H1 (cell line): Measurements from ENCODE around the gene TBC1D3B. TPM values are rescaled to one million over a fixed set of nuclear protein-coding genes. Genes with fewer than 3 reads are reported as not detected.

ENCODE experiments used
- CTCF ChIA-PET: fragments of 300-600 bp; sonication (Branson Sonifier 250); formaldehyde crosslinking; loops from one replicate; lab custom pipeline; 2021; ENCODE audit not compliant: partially characterized antibody; lab: Charles Lee
- POLR2A ChIA-PET: fragments of 300-600 bp; sonication (Branson Sonifier 250); formaldehyde crosslinking; loops from one replicate; lab custom pipeline; 2021; ENCODE audit warnings: inconsistent platforms; ENCODE audit not compliant: partially characterized antibody; lab: Charles Lee
- DNase-seq, 2 experiments: peaks; one replicate each; pipeline versions ENCODE4 v3.0.0 to v3.0.0-alpha.2; 2010 to 2022; ENCODE audit warnings: low spot score in 2 of 2, low read depth in 1 of 2, mixed read lengths in 1 of 2
- FAIRE-seq: peaks from 2 replicates; lab custom pipeline; 2011; peaks lifted over from hg19 to GRCh38; lab: Jason Lieb, UNC
- H2AFZ ChIP-seq: 2 replicates; pipeline ENCODE4 v1.8.1; 2012; ENCODE audit warnings: low read length, inconsistent platforms
- H2AK5ac ChIP-seq: 2 replicates; pipeline ENCODE4 v1.6.1; 2013; ENCODE audit warnings: low read depth, low read length
- H2BK120ac ChIP-seq: replicated peaks from 2 replicates; pipeline ENCODE3; 2013; ENCODE audit warnings: low read depth, low read length, inconsistent platforms
- H2BK12ac ChIP-seq: 2 replicates; pipeline ENCODE4 v1.6.1; 2013; ENCODE audit warnings: low read depth, low read length
- H2BK15ac ChIP-seq: 2 replicates; pipeline ENCODE4 v1.6.1; 2013; ENCODE audit warnings: low read length
- H2BK20ac ChIP-seq: 2 replicates; pipeline ENCODE4 v1.6.1; 2013; ENCODE audit warnings: low read length
- H2BK5ac ChIP-seq: 2 replicates; pipeline ENCODE4 v1.6.1; 2013; ENCODE audit warnings: low read depth, low read length
- H3K14ac ChIP-seq: 2 replicates; pipeline ENCODE4 v1.6.1; 2013; ENCODE audit warnings: inconsistent platforms; ENCODE audit not compliant: insufficient read length
- H3K18ac ChIP-seq: 2 replicates; pipeline ENCODE4 v1.6.1; 2013; ENCODE audit warnings: low read length; ENCODE audit errors: extremely low read depth
- H3K23ac ChIP-seq: 2 replicates; pipeline ENCODE4 v1.6.1; 2013; ENCODE audit warnings: inconsistent platforms; ENCODE audit not compliant: insufficient read length
- H3K23me2 ChIP-seq: 2 replicates; pipeline ENCODE4 v1.6.1; 2013; ENCODE audit warnings: low read depth, low read length
- H3K27ac ChIP-seq: 2 replicates; pipeline ENCODE4 v1.6.1; 2011; ENCODE audit warnings: low read depth, low read length, inconsistent platforms
- H3K27me3 ChIP-seq, 4 experiments: replicated peaks in 1 of 4; 1 replicate in 1 of 4; 2 replicates in 3 of 4; pipeline versions ENCODE4 v1.6.1 to v1.8.1; 2011 to 2013; ENCODE audit warnings: low read length in 3 of 4, mild to moderate bottlenecking in 3 of 4, inconsistent platforms in 2 of 4, mixed read lengths in 2 of 4, moderate library complexity in 1 of 4; ENCODE audit not compliant: control insufficient read depth in 3 of 4, insufficient read depth in 3 of 4; ENCODE audit errors: extremely low read depth in 1 of 4
- H3K36me3 ChIP-seq, 4 experiments: 2 replicates each; pipeline versions ENCODE4 v1.6.1 to v1.8.1; 2011 to 2013; ENCODE audit warnings: mild to moderate bottlenecking in 4 of 4, low read length in 3 of 4, moderate library complexity in 2 of 4, control low read depth in 1 of 4, inconsistent platforms in 1 of 4; ENCODE audit not compliant: insufficient read depth in 4 of 4, control insufficient read depth in 2 of 4
- H3K4ac ChIP-seq: replicated peaks from 2 replicates; pipeline ENCODE3; 2013; ENCODE audit warnings: low read length, low read depth, mixed read lengths, inconsistent platforms; ENCODE audit not compliant: insufficient read length
- H3K4me1 ChIP-seq, 4 experiments: replicated peaks in 1 of 4; 1 replicate in 1 of 4; 2 replicates in 3 of 4; pipeline versions ENCODE4 v1.6.1 to v1.8.1; 2011 to 2013; ENCODE audit warnings: low read length in 3 of 4, inconsistent platforms in 2 of 4, mixed read lengths in 1 of 4; ENCODE audit not compliant: insufficient read depth in 4 of 4, control insufficient read depth in 3 of 4
- H3K4me2 ChIP-seq, 2 experiments: 2 replicates each; pipeline versions ENCODE4 v1.6.1 to v1.8.1; 2011 to 2013; ENCODE audit warnings: low read depth in 2 of 2, low read length in 2 of 2, control low read depth in 1 of 2, inconsistent platforms in 1 of 2, mild to moderate bottlenecking in 1 of 2; ENCODE audit not compliant: insufficient read depth in 1 of 2
- H3K4me3 ChIP-seq, 4 experiments: fragments of 200-600, 300-600 bp in 1 of 4; sonication (generic), shearing (Covaris generic), sonication (Bioruptor Twin) in 1 of 4; 2 replicates each; pipeline versions ENCODE4 v1.5.1 to v1.8.1; 2011 to 2016; ENCODE audit warnings: low read length in 4 of 4, low read depth in 3 of 4, control low read depth in 2 of 4, inconsistent platforms in 2 of 4, mild to moderate bottlenecking in 2 of 4, mixed read lengths in 1 of 4, moderate library complexity in 1 of 4; ENCODE audit not compliant: insufficient read depth in 2 of 4; ENCODE audit errors: extremely low read depth in 1 of 4
- H3K56ac ChIP-seq: replicated peaks from 2 replicates; pipeline ENCODE3; 2013; ENCODE audit warnings: low read depth, mild to moderate bottlenecking, mixed read lengths, low read length, inconsistent platforms; ENCODE audit not compliant: insufficient read length
- H3K79me1 ChIP-seq: 2 replicates; pipeline ENCODE4 v1.6.1; 2013; ENCODE audit warnings: low read depth, low read length, control low read depth
- H3K79me2 ChIP-seq, 2 experiments: 2 replicates each; pipeline versions ENCODE4 v1.6.1 to v1.8.1; 2012 to 2013; ENCODE audit warnings: low read length in 2 of 2, mild to moderate bottlenecking in 2 of 2, inconsistent platforms in 1 of 2; ENCODE audit not compliant: insufficient read depth in 2 of 2, control insufficient read depth in 1 of 2
- H3K9ac ChIP-seq, 4 experiments: replicated peaks in 1 of 4; 1 replicate in 1 of 4; 2 replicates in 3 of 4; pipeline versions ENCODE4 v1.6.1 to v1.8.1; 2011 to 2013; ENCODE audit warnings: low read depth in 3 of 4, low read length in 3 of 4, control low read depth in 2 of 4, mild to moderate bottlenecking in 2 of 4, moderate library complexity in 2 of 4, inconsistent platforms in 1 of 4; ENCODE audit errors: extremely low read depth in 1 of 4
- H3K9me3 ChIP-seq, 2 experiments: 2 replicates each; pipeline versions ENCODE4 v1.6.1 to v1.8.1; 2012 to 2013; ENCODE audit warnings: mild to moderate bottlenecking in 2 of 2, moderate library complexity in 2 of 2, control low read depth in 1 of 2, inconsistent platforms in 1 of 2, low read depth in 1 of 2, low read length in 1 of 2, mixed read lengths in 1 of 2; ENCODE audit not compliant: insufficient read depth in 2 of 2
- H4K20me1 ChIP-seq, 2 experiments: replicated peaks in 1 of 2; 2 replicates each; pipeline versions ENCODE3 to v1.8.1; 2011 to 2013; ENCODE audit warnings: inconsistent platforms in 2 of 2, low read length in 2 of 2, mild to moderate bottlenecking in 1 of 2; ENCODE audit not compliant: insufficient read depth in 2 of 2, control insufficient read depth in 1 of 2
- H4K5ac ChIP-seq: 2 replicates; pipeline ENCODE4 v1.6.1; 2013; ENCODE audit warnings: low read length, low read depth, mixed read lengths, inconsistent platforms; ENCODE audit not compliant: insufficient read length
- H4K8ac ChIP-seq: 2 replicates; pipeline ENCODE4 v1.8.0; 2013; ENCODE audit warnings: mild to moderate bottlenecking, moderate library complexity, low read length, inconsistent platforms; ENCODE audit not compliant: insufficient read depth; ENCODE audit errors: extremely low read depth
- H4K91ac ChIP-seq: replicated peaks from 2 replicates; pipeline ENCODE3; 2013; ENCODE audit warnings: low read length, mixed read lengths, inconsistent platforms; ENCODE audit not compliant: insufficient read length
- SRF ChIP-seq: IDR thresholded peaks from 2 replicates; pipeline ENCODE4 v1.6.1; 2011; ENCODE audit warnings: mild to moderate bottlenecking, low read depth, low read length, moderate library complexity
- TBP ChIP-seq: IDR thresholded peaks from 2 replicates; pipeline ENCODE4 v1.6.1; 2011; ENCODE audit warnings: low read depth, low read length, improper control_type of control experiment
- USF2 ChIP-seq: IDR thresholded peaks from 2 replicates; pipeline ENCODE4 v1.6.1; 2011; ENCODE audit warnings: low read length, improper control_type of control experiment
- WGBS, 2 experiments: shearing (Covaris generic) in 1 of 2; methylation state at CpG; one replicate each; pipeline versions ENCODE4 v1.1.6 to v1.1.7; 2013 to 2015; ENCODE audit warnings: low lambda C conversion rate in 2 of 2, mixed read lengths in 2 of 2, inconsistent platforms in 1 of 2, low coverage in 1 of 2, missing lambda C conversion rate in 1 of 2; ENCODE audit not compliant: insufficient replicate concordance in 2 of 2, insufficient coverage in 1 of 2, insufficient read length in 1 of 2; ENCODE audit errors: extremely low coverage in 1 of 2, missing lambda C conversion rate in 1 of 2; 5-methylcytosine and 5-hydroxymethylcytosine counted together
- polyA plus RNA-seq, 7 experiments: library from polyadenylated mRNA; depleted of rRNA in 3 of 7; stranded (reverse) in 5 of 7; unstranded in 2 of 7; fragments of >200 nt in 5 of 7; fragments of 200-250 nt in 2 of 7; gene quantifications; 1 replicate in 5 of 7; 2 replicates in 1 of 7; 4 replicates in 1 of 7; pipeline versions ENCODE4 v1.2.1 to v1.2.3, GENCODE V29; 2011 to 2013; ENCODE audit warnings: missing spikeins in 2 of 7, mixed read lengths in 2 of 7
- total RNA-seq: library from RNA; stranded (reverse); fragmentation: NEBNext Ultra II Directional; extraction: Animal tissue kit (Norgen Biotek cat#: 25700); gene quantifications from 2 replicates; pipeline ENCODE4 v1.2.1, GENCODE V29; 2021

TBC1D3B gene
- total and polyA plus RNA-seq, 2 of the 8 experiments (the other 6 are each of a cell fraction or from before 2014, with no cell fraction given): 0.54 to 6.2 TPM

- DNase-seq: no peak
- H2AFZ ChIP-seq: no peak overlapping the region
- CTCF ChIA-PET: no interaction called here
Measured at GRCh38 chr17:36144014-36144413, 32.4 kb downstream of the TBC1D3B start.

More at GRCh38 chr17:36144014-36144413, 32.4 kb downstream of the TBC1D3B start:
- no peaks in the 10 kb centered on the region for H3K79me2 ChIP-seq
- POLR2A ChIA-PET: no interaction called here
- H3K9me3 ChIP-seq: no peaks in the 10 kb centered on the region
- H3K4me3 ChIP-seq: no peak overlapping the region
- H2BK12ac ChIP-seq: no peak overlapping the region
- no peak overlapping the region for H2BK120ac ChIP-seq
- H4K5ac ChIP-seq: no peak overlapping the region
- FAIRE-seq: no peak
- H3K14ac ChIP-seq: no peak overlapping the region
- no peaks in the 10 kb centered on the region for H4K20me1 ChIP-seq
- H3K27me3 ChIP-seq: no peaks in the 10 kb centered on the region
- no peak overlapping the region for H3K4ac ChIP-seq
- H3K23me2 ChIP-seq: no peaks in the 10 kb centered on the region
- no peak overlapping the region for H4K91ac ChIP-seq
- H3K23ac ChIP-seq: no peak overlapping the region
- no peak overlapping the region for H2BK20ac ChIP-seq
- no peak overlapping the region for H4K8ac ChIP-seq
- no peak overlapping the region for H3K56ac ChIP-seq
- no peaks in the 10 kb centered on the region for H3K4me1 ChIP-seq
- H3K9ac ChIP-seq: no peak overlapping the region
- H2AK5ac ChIP-seq: no peak overlapping the region
- no peak overlapping the region for H3K27ac ChIP-seq
- H3K18ac ChIP-seq: no peak overlapping the region
- no peaks in the 10 kb centered on the region for H3K36me3 ChIP-seq
- no peak overlapping the region for H2BK5ac ChIP-seq
- no peaks in the 10 kb centered on the region for H3K79me1 ChIP-seq
- H3K4me2 ChIP-seq: no peak overlapping the region
- H2BK15ac ChIP-seq: no peak overlapping the region
- no peak for TF ChIP-seq SRF
- TF ChIP-seq TBP: no peak
- TF ChIP-seq USF2: no peak
- TF ChIP-seq, all 59 proteins: peak for 0
- WGBS, 2 experiments: 88% methylated on average over 2 of the region's 2 CpGs; no CpG with 5 or more reads in 1 of the 2 experiments
